HepG2 (cell line): ENCODE measurements around the gene SMIM29. TPM values are rescaled to one million over a fixed set of nuclear protein-coding genes. Genes with fewer than 3 reads are reported as not detected.
"Not testable (repeated sequence)": the region's sequence is repeated elsewhere in the genome, so short reads cannot be mapped to it uniquely, and the experiment has no call there.

Source experiments
- ATAC-seq: fragments of 200-7000 bp; cut with Tn5 transposase; 3 replicates; pipeline ENCODE4 v1.9.1; 2020; ENCODE audit warnings: mild to moderate bottlenecking, moderate library complexity
- BruUV-seq: library from RNA; stranded (reverse); fragments of 400-500 nt; replicated peaks from 2 replicates; lab custom pipeline; 2021; lab: Mats Ljungman, UMichigan
- CTCF ChIA-PET: fragments of 300-600 bp; formaldehyde crosslinking; extraction: SDS; loops from one replicate; lab custom pipeline; 2021; ENCODE audit warnings: low total read pairs, inconsistent platforms, low intra/inter-chr PET ratio; lab: Yijun Ruan, JAX
- POLR2A ChIA-PET: fragments of 350-600 bp; sonication (Branson Sonifier 250); formaldehyde crosslinking; loops from one replicate; lab custom pipeline; 2020; ENCODE audit warnings: antibody characterized with exemption, inconsistent platforms; lab: Yijun Ruan, JAX
- DNase-seq: peaks from one replicate; pipeline ENCODE4 v3.0.0-alpha.2; 2015; ENCODE audit warnings: low spot score
- FAIRE-seq: peaks from 3 replicates; lab custom pipeline; 2011; peaks lifted over from hg19 to GRCh38; lab: Jason Lieb, UNC
- H2AFZ ChIP-seq: one replicate; pipeline ENCODE4 v1.6.1; 2011; ENCODE audit warnings: low read length, inconsistent platforms
- H3K27ac ChIP-seq: fragments of 300-600 bp; 3 replicates; pipeline ENCODE4 v1.8.0; 2011; ENCODE audit warnings: mixed run types, mild to moderate bottlenecking, mixed read lengths, low read length, inconsistent platforms; ENCODE audit not compliant: insufficient read depth; ENCODE audit errors: extremely low read length
- H3K27me3 ChIP-seq, 2 experiments: fragments of 200-600 bp in 1 of 2; 2 replicates in 1 of 2; 3 replicates in 1 of 2; pipeline versions ENCODE4 v1.6.0 to v1.8.0; 2011; ENCODE audit warnings: low read length in 2 of 2, mild to moderate bottlenecking in 2 of 2, moderate library complexity in 2 of 2, inconsistent platforms in 1 of 2; ENCODE audit not compliant: insufficient read depth in 2 of 2, control insufficient read depth in 1 of 2
- H3K36me3 ChIP-seq, 2 experiments: fragments of 200-600 bp in 1 of 2; replicated peaks in 1 of 2; 2 replicates in 1 of 2; 3 replicates in 1 of 2; pipeline versions ENCODE4 v1.5.1 to v1.8.0; 2011; ENCODE audit warnings: low read length in 2 of 2, inconsistent platforms in 1 of 2; ENCODE audit not compliant: insufficient read depth in 2 of 2, control insufficient read depth in 1 of 2
- H3K4me1 ChIP-seq: 2 replicates; pipeline ENCODE4 v1.5.1; 2012; ENCODE audit warnings: low read length, inconsistent platforms; ENCODE audit not compliant: insufficient read depth
- H3K4me2 ChIP-seq: 2 replicates; pipeline ENCODE4 v1.6.0; 2011; ENCODE audit warnings: low read depth, low read length, inconsistent platforms
- H3K4me3 ChIP-seq, 3 experiments: fragments of 200-600 bp in 1 of 3; sonication (generic), shearing (Covaris generic) in 1 of 3; replicated peaks in 1 of 3; 2 replicates each; pipeline ENCODE4 v1.5.1; 2011 to 2016; ENCODE audit warnings: low read length in 3 of 3, inconsistent platforms in 2 of 3, low read depth in 2 of 3, mild to moderate bottlenecking in 2 of 3, control low read depth in 1 of 3, mixed read lengths in 1 of 3; ENCODE audit not compliant: insufficient read depth in 1 of 3
- H3K79me2 ChIP-seq: one replicate; pipeline ENCODE4 v1.6.1; 2011; ENCODE audit warnings: low read length, inconsistent platforms; ENCODE audit not compliant: insufficient read depth
- H3K9ac ChIP-seq: 2 replicates; pipeline ENCODE4 v1.6.0; 2011; ENCODE audit warnings: mild to moderate bottlenecking, low read depth, low read length, inconsistent platforms; ENCODE audit not compliant: insufficient read depth
- H3K9me3 ChIP-seq: 2 replicates; pipeline ENCODE4 v1.5.1; 2012; ENCODE audit warnings: mild to moderate bottlenecking, low read length
- H4K20me1 ChIP-seq: 2 replicates; pipeline ENCODE4 v1.6.0; 2011; ENCODE audit warnings: inconsistent platforms, mild to moderate bottlenecking, low read length, moderate library complexity; ENCODE audit not compliant: insufficient read depth
- ZBTB33 ChIP-seq: sonication (generic); formaldehyde crosslinking; IDR thresholded peaks from 2 replicates; pipeline ENCODE4 v1.4.0; 2020; ENCODE audit warnings: missing genetic modification reagents
- ZNF121 ChIP-seq: sonication (generic); formaldehyde crosslinking; IDR thresholded peaks from 2 replicates; pipeline ENCODE4 v1.5.0; 2020; ENCODE audit warnings: mild to moderate bottlenecking, missing genetic modification reagents
- ZNF136 ChIP-seq: sonication (generic); formaldehyde crosslinking; IDR thresholded peaks from 2 replicates; pipeline ENCODE4 v1.8.1; 2022; ENCODE audit warnings: low read depth, mild to moderate bottlenecking, moderate library complexity, missing genetic modification reagents
- WGBS: methylation state at CpG from one replicate; pipeline ENCODE4 v1.1.6; 2017; ENCODE audit warnings: low lambda C conversion rate; 5-methylcytosine and 5-hydroxymethylcytosine counted together
- in situ Hi-C: cut with HindIII; loops from 2 replicates; pipeline ENCODE4 v1.10.0; 2017; ENCODE audit warnings: low pct_unique_long_range_greater_than_20kb; ENCODE audit not compliant: extremely low pct_ligation_motif_present
- intact Hi-C: fragments of 100-400 bp; cut with micrococcal nuclease; formaldehyde crosslinking; loops from one replicate; pipeline ENCODE4 v1.10.0; 2022; ENCODE audit not compliant: unreplicated experiment
- polyA plus RNA-seq, 8 experiments: library from polyadenylated mRNA; depleted of rRNA in 3 of 8; stranded (reverse) in 7 of 8; unstranded in 1 of 8; fragments of >200 nt; fragmentation: Illumina TruSeq in 4 of 8; extraction: Trizol in 4 of 8; gene quantifications; 2 replicates each; pipeline versions ENCODE4 v1.2.1 to v1.2.3, GENCODE V29; 2011 to 2016; ENCODE audit warnings: low read depth in 4 of 8, missing spikeins in 1 of 8, mixed read lengths in 1 of 8; ENCODE audit not compliant: insufficient read depth in 1 of 8
- total RNA-seq, 5 experiments: library from RNA; depleted of rRNA; stranded (reverse); fragments of >200 nt; fragmentation: Illumina TruSeq; extraction: Trizol; gene quantifications; 2 replicates each; pipeline ENCODE4 v1.2.3, GENCODE V29; 2016; ENCODE audit warnings: low read depth in 1 of 5

SMIM29 gene
- total and polyA plus RNA-seq, 2 of the 13 experiments (the other 11 are each of a cell fraction or from before 2014, with no cell fraction given), result 8.8 to 15.3 TPM

- Histone ChIP-seq H3K4me1 (0 out of 2 replicates have a peak, but pooled peaks cover 12% of the 10 kb centered on the region), H3K36me3 (no peaks in the 10 kb centered on the region), H3K4me3 (no peak overlapping the region), H3K27me3 (no peaks in the 10 kb centered on the region), H2AFZ (no peak overlapping the region), H3K27ac (no peak overlapping the region), H3K9me3 (no peaks in the 10 kb centered on the region), H3K9ac (no peak overlapping the region), H3K79me2 (no peaks in the 10 kb centered on the region), H3K4me2 (no peak overlapping the region), H4K20me1 (no peaks in the 10 kb centered on the region)
- intact Hi-C loops, result no loop called here
- ChIA-PET CTCF (no interaction called here), POLR2A (no interaction called here)
- no peak for ATAC-seq
- no TSS peak for BruUV-seq
- TF ChIP-seq ZNF121, result peak; percentile 63
- no peak for TF ChIP-seq ZNF136 (CRISPR knock-in tag)
- in situ Hi-C loops, result no loop called here
- DNase-seq, result no peak
- WGBS, result 72% methylated on average over 2 of the region's 2 CpGs
- FAIRE-seq, result no peak
Measured at GRCh38 chr6:34267746-34268145, 18.9 kb upstream of the SMIM29 start.

- H3K4me1 ChIP-seq, H3K27ac ChIP-seq, intact Hi-C loops, H4K20me1 ChIP-seq, BruUV-seq, POLR2A ChIA-PET, H3K9me3 ChIP-seq, H3K27me3 ChIP-seq, H2AFZ ChIP-seq, H3K4me2 ChIP-seq, ATAC-seq, DNase-seq, CTCF ChIA-PET, H3K79me2 ChIP-seq, H3K9ac ChIP-seq, H3K36me3 ChIP-seq, FAIRE-seq, in situ Hi-C loops, H3K4me3 ChIP-seq: not testable (repeated sequence)
- WGBS, result 90% methylated on average over 23 of the region's 23 CpGs
- TF ChIP-seq ZBTB33, result peak; percentile 16; the same call in 1 of the 2 replicates
Measured at GRCh38 chr6:34263484-34263883, 14.7 kb upstream of the SMIM29 start.
